ENCODE data around the gene SMNDC1. TPM values are rescaled to one million over a fixed set of nuclear protein-coding genes. Genes with fewer than 3 reads are reported as not detected.

SMNDC1 gene
- total and polyA plus RNA-seq, 3 experiments from 2014 or later = 17.7 to 60.1 (median 54.9) TPM

- ChIA-PET CTCF (interaction anchor here (1.0 kb wide), 1 partner anchor 174 kb away, joined by 3 read pairs; no protein-coding TSS in a partner anchor), POLR2A (no interaction called here)
- Histone ChIP-seq H3K4me1 (ENCODE audit: insufficient read depth, low read length) (no peaks in the 10 kb centered on the region), H3K4me3 (ENCODE audit: low read length) (no peak overlapping the region), H3K36me3 (ENCODE audit: insufficient read depth, low read length) (no peaks in the 10 kb centered on the region), H3K27me3 (ENCODE audit: insufficient read depth, low read length, poor library complexity, severe bottlenecking) (no peaks in the 10 kb centered on the region), H3K27ac (ENCODE audit: low read depth, low read length) (no peak overlapping the region), H3K9me3 (ENCODE audit: low read length) (no peaks in the 10 kb centered on the region)
- H3K27ac Mint-ChIP-seq = no peak overlapping the region
- peak in 4 of 5 donors; percentile 7 to 54 (median 25) for DNase-seq
- H3K9me3 Mint-ChIP-seq = no peaks in the 10 kb centered on the region
- peaks cover 0 to 5% (median under 1%) of the 10 kb centered on the region in 3 donors for H3K4me1 Mint-ChIP-seq
- H3K36me3 Mint-ChIP-seq = no peaks in the 10 kb centered on the region
- H3K27me3 Mint-ChIP-seq = peaks cover 1 to 9% of the 10 kb centered on the region in 2 donors
- H3K4me3 Mint-ChIP-seq = no peak overlapping the region
Observed at GRCh38 chr10:110311357-110311949, 6.7 kb upstream of the SMNDC1 start.

- Mint-ChIP-seq H3K36me3 (no peaks in the 10 kb centered on the region), H3K4me1 (peaks cover 4 to 10% (median 7%) of the 10 kb centered on the region in 3 donors), H3K9me3 (no peaks in the 10 kb centered on the region), H3K27me3 (peaks cover 1 to 5% of the 10 kb centered on the region in 2 donors), H3K4me3 (no peak overlapping the region), H3K27ac (peak overlapping the region in 1 of 8 donors; percentile 41)
- Histone ChIP-seq H3K27me3 (ENCODE audit: insufficient read depth, low read length, poor library complexity, severe bottlenecking) (no peaks in the 10 kb centered on the region), H3K9me3 (ENCODE audit: low read length) (no peaks in the 10 kb centered on the region), H3K36me3 (ENCODE audit: insufficient read depth, low read length) (no peaks in the 10 kb centered on the region), H3K4me1 (ENCODE audit: insufficient read depth, low read length) (peaks cover 6% of the 10 kb centered on the region), H3K4me3 (ENCODE audit: low read length) (no peak overlapping the region), H3K27ac (ENCODE audit: low read depth, low read length) (no peak overlapping the region)
- POLR2A ChIA-PET = no interaction called here
- no peak for DNase-seq
- CTCF ChIA-PET = interaction anchor here (1.0 to 1.5 kb wide), 5 partner anchors 44 to 259 kb away, joined by 3 to 5 read pairs (median 3); no protein-coding TSS in a partner anchor
Observed at GRCh38 chr10:110310741-110311140, 6.0 kb upstream of the SMNDC1 start.

DNA sequence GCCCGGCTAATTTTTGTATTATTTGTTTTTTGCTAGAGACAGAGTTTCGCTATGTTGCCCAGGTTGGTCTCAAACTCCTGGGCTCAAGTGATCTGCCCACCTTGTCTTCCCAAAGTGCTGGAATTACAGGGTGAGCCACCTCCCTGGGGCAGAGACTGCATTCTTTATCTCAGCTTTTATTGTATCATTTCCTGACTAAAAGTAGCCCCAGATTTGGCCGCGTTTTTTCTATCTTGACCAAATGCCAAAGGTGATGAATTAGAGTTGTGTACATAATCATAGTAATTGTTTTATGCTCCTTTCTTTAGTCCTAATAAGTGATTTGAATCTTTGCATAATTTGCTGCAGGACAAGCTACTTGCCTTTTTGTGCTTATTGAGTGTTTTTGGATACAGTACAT lies 3.1 kb upstream of the SMNDC1 start:
- Histone ChIP-seq H3K9me3 (ENCODE audit: low read length) (no peaks in the 10 kb centered on the region), H3K4me3 (ENCODE audit: low read length) (no peak overlapping the region), H3K27me3 (ENCODE audit: insufficient read depth, low read length, poor library complexity, severe bottlenecking) (no peaks in the 10 kb centered on the region), H3K4me1 (ENCODE audit: insufficient read depth, low read length) (peaks cover 22% of the 10 kb centered on the region), H3K36me3 (ENCODE audit: insufficient read depth, low read length) (peaks cover 5% of the 10 kb centered on the region), H3K27ac (ENCODE audit: low read depth, low read length) (no peak overlapping the region)
- Mint-ChIP-seq H3K27me3 (peaks cover 0 to 5% of the 10 kb centered on the region in 2 donors), H3K27ac (no peak overlapping the region), H3K9me3 (no peaks in the 10 kb centered on the region), H3K4me1 (peaks cover 23 to 35% (median 27%) of the 10 kb centered on the region in 3 donors), H3K4me3 (peak overlapping the region in 1 of 7 donors; percentile 48), H3K36me3 (peaks cover 0 to 16% (median 0%) of the 10 kb centered on the region in 3 donors)
- DNase-seq = no peak
- CTCF ChIA-PET = interaction anchor here (1.1 to 3.2 kb wide), 9 partner anchors 47 to 293 kb away, joined by 3 to 28 read pairs (median 4); no protein-coding TSS in a partner anchor
- POLR2A ChIA-PET = no interaction called here

DNA sequence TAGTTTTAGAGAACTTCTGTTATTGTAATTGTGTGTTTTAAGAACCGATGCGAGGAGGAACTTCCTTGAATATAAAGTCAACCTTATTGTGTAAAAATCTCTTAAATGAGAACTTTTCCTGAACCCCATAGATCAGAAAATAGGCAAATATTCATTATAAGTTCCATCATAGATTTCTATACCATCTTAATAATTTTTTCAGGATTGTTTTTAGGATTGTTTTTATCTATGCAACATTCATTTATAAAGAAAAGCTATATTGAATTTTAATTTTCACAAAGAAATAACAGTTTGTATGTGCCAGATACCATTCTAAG lies 1.7 kb upstream of the SMNDC1 start:
- Histone ChIP-seq H3K4me1 (ENCODE audit: insufficient read depth, low read length) (peaks cover 36% of the 10 kb centered on the region), H3K27me3 (ENCODE audit: insufficient read depth, low read length, poor library complexity, severe bottlenecking) (no peaks in the 10 kb centered on the region), H3K36me3 (ENCODE audit: insufficient read depth, low read length) (peaks cover 19% of the 10 kb centered on the region), H3K27ac (ENCODE audit: low read depth, low read length) (no peak overlapping the region), H3K9me3 (ENCODE audit: low read length) (no peaks in the 10 kb centered on the region), H3K4me3 (ENCODE audit: low read length) (no peak overlapping the region)
- no peak for DNase-seq
- Mint-ChIP-seq H3K36me3 (peaks cover 0 to 30% (median 5%) of the 10 kb centered on the region in 3 donors), H3K4me3 (peak overlapping the region in 5 of 7 donors; percentile 51 to 98 (median 67)), H3K27me3 (peaks cover 0 to 4% of the 10 kb centered on the region in 2 donors), H3K9me3 (no peaks in the 10 kb centered on the region), H3K27ac (peak overlapping the region in 5 of 8 donors; percentile 56 to 99 (median 92)), H3K4me1 (peaks cover 37 to 47% (median 41%) of the 10 kb centered on the region in 3 donors)
- ChIA-PET CTCF (interaction anchor here (0.6 to 3.2 kb wide), 20 partner anchors 17 to 365 kb away, joined by 3 to 28 read pairs (median 4); partner anchors contain the start of genes MXI1 and SMC3), POLR2A (interaction anchor here (2.6 kb wide), 1 partner anchor 192 kb away, joined by 10 read pairs; no protein-coding TSS in a partner anchor)

DNA sequence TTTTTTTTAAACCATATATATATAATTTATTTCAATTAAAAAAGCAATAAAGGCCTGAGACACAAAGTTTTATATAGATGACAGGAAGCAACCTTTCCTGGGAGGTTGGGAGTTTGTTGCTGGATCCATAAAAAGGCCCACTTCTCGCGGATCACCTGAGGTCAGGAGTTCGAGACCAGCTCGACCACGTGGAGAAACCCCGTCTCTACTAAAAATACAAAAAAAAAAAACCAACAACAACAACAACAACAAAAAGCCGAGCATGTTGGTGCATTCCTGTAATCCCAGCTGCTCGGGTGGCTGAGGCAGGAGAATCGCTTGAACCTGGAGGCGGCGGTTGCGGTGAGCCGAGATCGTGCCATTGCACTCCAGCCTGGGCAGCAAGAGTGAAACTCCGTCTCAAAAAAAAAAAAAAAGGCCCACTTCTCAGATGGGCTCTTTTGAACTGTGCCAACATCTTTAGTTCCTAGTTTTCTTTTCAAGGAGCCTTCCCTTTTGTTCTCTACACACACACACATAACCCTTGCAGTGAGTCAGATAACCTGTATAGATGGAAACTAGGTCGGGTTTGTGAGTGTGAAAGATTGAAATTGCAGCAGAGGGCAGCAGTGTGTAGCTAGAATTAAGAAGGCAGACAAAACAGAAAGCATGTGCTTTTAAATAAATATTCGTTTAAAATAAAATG lies 1.2 kb upstream of the SMNDC1 start:
- CTCF ChIA-PET = interaction anchor here (0.7 to 3.2 kb wide), 26 partner anchors 11 to 366 kb away, joined by 3 to 28 read pairs (median 4); partner anchors contain the start of genes MXI1 and SMC3
- peaks cover 23% of the 10 kb centered on the region for H3K36me3 ChIP-seq (ENCODE audit: insufficient read depth, low read length)
- H3K27ac Mint-ChIP-seq = peak overlapping the region; percentile 92 to 99 (median 99)
- H3K9me3 ChIP-seq (ENCODE audit: low read length) = no peaks in the 10 kb centered on the region
- H3K27me3 ChIP-seq (ENCODE audit: insufficient read depth, low read length, poor library complexity, severe bottlenecking) = no peaks in the 10 kb centered on the region
- H3K27ac ChIP-seq (ENCODE audit: low read depth, low read length) = peak overlapping the region; percentile 80
- H3K4me3 Mint-ChIP-seq = peak overlapping the region; percentile 93 to 99 (median 98)
- H3K27me3 Mint-ChIP-seq = peaks cover 0 to 4% of the 10 kb centered on the region in 2 donors
- no peaks in the 10 kb centered on the region for H3K9me3 Mint-ChIP-seq
- H3K4me1 Mint-ChIP-seq = peaks cover 42 to 49% (median 46%) of the 10 kb centered on the region in 3 donors
- H3K4me1 ChIP-seq (ENCODE audit: insufficient read depth, low read length) = peaks cover 41% of the 10 kb centered on the region
- H3K4me3 ChIP-seq (ENCODE audit: low read length) = no peak overlapping the region
- peak; percentile 6 to 73 (median 68) for DNase-seq
- POLR2A ChIA-PET = interaction anchor here (0.6 to 2.6 kb wide), 8 partner anchors 8 to 613 kb away, joined by 3 to 22 read pairs (median 5); partner anchors contain the start of genes BBIP1 and SHOC2
- H3K36me3 Mint-ChIP-seq = peaks cover 0 to 35% (median 5%) of the 10 kb centered on the region in 3 donors

- POLR2A ChIA-PET = interaction anchor here (0.6 to 2.6 kb wide), 7 partner anchors 8 to 616 kb away, joined by 3 to 22 read pairs (median 6); no protein-coding TSS in a partner anchor
- DNase-seq = no peak
- H3K27me3 ChIP-seq (ENCODE audit: insufficient read depth, low read length, poor library complexity, severe bottlenecking) = no peaks in the 10 kb centered on the region
- H3K27ac ChIP-seq (ENCODE audit: low read depth, low read length) = peak overlapping the region; percentile 80
- Mint-ChIP-seq H3K27ac (peak overlapping the region; percentile 92 to 99 (median 99)), H3K36me3 (peaks cover 0 to 48% (median 5%) of the 10 kb centered on the region in 3 donors), H3K9me3 (no peaks in the 10 kb centered on the region), H3K4me1 (peaks cover 52 to 64% (median 60%) of the 10 kb centered on the region in 3 donors), H3K4me3 (peak overlapping the region; percentile 93 to 99 (median 98)), H3K27me3 (peaks cover 0 to 4% of the 10 kb centered on the region in 2 donors)
- no peaks in the 10 kb centered on the region for H3K9me3 ChIP-seq (ENCODE audit: low read length)
- peaks cover 31% of the 10 kb centered on the region for H3K36me3 ChIP-seq (ENCODE audit: insufficient read depth, low read length)
- peaks cover 53% of the 10 kb centered on the region for H3K4me1 ChIP-seq (ENCODE audit: insufficient read depth, low read length)
- peak overlapping the region; percentile 70 for H3K4me3 ChIP-seq (ENCODE audit: low read length)
- CTCF ChIA-PET = interaction anchor here (0.8 to 3.2 kb wide), 6 partner anchors 19 to 267 kb away, joined by 3 to 28 read pairs (median 10); partner anchors contain the start of gene MXI1
Observed at GRCh38 chr10:110304394-110304779, 333 bp downstream of the SMNDC1 start.

DNA sequence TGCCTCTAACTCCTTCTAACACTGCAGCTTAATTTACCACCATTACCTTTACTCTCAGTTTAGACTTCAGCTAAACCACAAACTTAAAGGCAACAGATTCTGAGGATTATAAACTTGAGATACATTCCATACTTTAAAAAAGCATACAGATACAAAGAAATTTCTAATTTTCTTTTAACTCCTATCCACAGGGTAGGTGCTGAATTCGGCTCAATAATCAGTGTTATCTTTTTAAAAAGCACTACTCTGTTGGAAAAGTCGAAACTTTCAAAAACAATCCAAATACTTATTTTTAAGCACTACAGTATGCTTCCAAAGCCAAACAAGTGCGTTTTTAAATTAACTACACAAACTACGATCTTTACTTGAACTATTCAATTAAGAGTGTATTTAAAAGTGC lies 1.0 kb downstream of the SMNDC1 start:
- no peak for DNase-seq
- H3K4me1 ChIP-seq (ENCODE audit: insufficient read depth, low read length) = peaks cover 53% of the 10 kb centered on the region
- Mint-ChIP-seq H3K36me3 (peaks cover 0 to 55% (median 5%) of the 10 kb centered on the region in 3 donors), H3K27ac (peak overlapping the region; percentile 57 to 93 (median 92)), H3K4me3 (peak overlapping the region; percentile 82 to 99 (median 92)), H3K4me1 (peaks cover 55 to 70% (median 65%) of the 10 kb centered on the region in 3 donors), H3K27me3 (peaks cover 0 to 4% of the 10 kb centered on the region in 2 donors), H3K9me3 (no peaks in the 10 kb centered on the region)
- no peaks in the 10 kb centered on the region for H3K27me3 ChIP-seq (ENCODE audit: insufficient read depth, low read length, poor library complexity, severe bottlenecking)
- CTCF ChIA-PET = interaction anchor here (3.1 kb wide), 1 partner anchor 166 kb away, joined by 14 read pairs; no protein-coding TSS in a partner anchor
- H3K27ac ChIP-seq (ENCODE audit: low read depth, low read length) = peak overlapping the region; percentile 80
- no peaks in the 10 kb centered on the region for H3K9me3 ChIP-seq (ENCODE audit: low read length)
- peaks cover 38% of the 10 kb centered on the region for H3K36me3 ChIP-seq (ENCODE audit: insufficient read depth, low read length)
- peak overlapping the region; percentile 70 for H3K4me3 ChIP-seq (ENCODE audit: low read length)
- POLR2A ChIA-PET = interaction anchor here (0.8 to 1.4 kb wide), 3 partner anchors 8 to 195 kb away, joined by 3 to 4 read pairs (median 3); no protein-coding TSS in a partner anchor
